ENCODE measurements around the gene VMAC. TPM values are rescaled to one million over a fixed set of nuclear protein-coding genes. Genes with fewer than 3 reads are reported as not detected.

Gene VMAC
- total and polyA plus RNA-seq, 2 of the 8 experiments (the other 6 are each of a cell fraction or from before 2014, with no cell fraction given): 1.3 to 2.2 TPM

- 90% methylated on average over 11 of the region's 11 CpGs; no CpG with 5 or more reads in 1 of the 2 experiments for WGBS, 2 experiments (ENCODE audit: extremely low coverage in 1 of 2, insufficient coverage in 1 of 2, insufficient read length in 1 of 2, insufficient replicate concordance in 2 of 2, low coverage in 1 of 2, low lambda C conversion rate in 2 of 2, missing lambda C conversion rate in 1 of 2)
- no peak overlapping the region for H2BK20ac ChIP-seq (ENCODE audit: low read length)
- no peak overlapping the region for H2BK120ac ChIP-seq (replicated peaks; ENCODE audit: low read depth, low read length)
- H4K91ac ChIP-seq (replicated peaks; ENCODE audit: insufficient read length, low read length): no peak overlapping the region
- no peaks in the 10 kb centered on the region; a peak in 1 of 7 replicates for H3K4me1 ChIP-seq (replicated peaks in 1 of 4; ENCODE audit: control insufficient read depth in 3 of 4, insufficient read depth in 4 of 4, low read length in 3 of 4)
- no peak for FAIRE-seq
- H2AFZ ChIP-seq (ENCODE audit: low read length): no peak overlapping the region
- no peak overlapping the region for H4K5ac ChIP-seq (ENCODE audit: insufficient read length, low read depth, low read length)
- H2AK5ac ChIP-seq (ENCODE audit: low read depth, low read length): no peak overlapping the region
- TF ChIP-seq CHD1 (IDR thresholded peaks at IDR 0.05; ENCODE audit: low read depth, low read length) (no peak), SP2 (IDR thresholded peaks at IDR 0.05; ENCODE audit: low read length) (no peak), GABPA (IDR thresholded peaks at IDR 0.05; ENCODE audit: borderline replicate concordance, insufficient read depth, low read length) (no peak), TAF7 (optimal IDR thresholded peaks at IDR 0.05; ENCODE audit: borderline replicate concordance, low read depth, low read length) (no peak), POLR2AphosphoS5 (IDR thresholded peaks at IDR 0.05; ENCODE audit: low read depth, low read length) (no peak), YY1 (IDR thresholded peaks at IDR 0.05; ENCODE audit: low read depth, low read length) (no peak), E2F6 (IDR thresholded peaks at IDR 0.05) (no peak), BACH1 (IDR thresholded peaks at IDR 0.05; ENCODE audit: low read length) (no peak), ASH2L (IDR thresholded peaks at IDR 0.05; ENCODE audit: low read length) (no peak), TEAD4 (IDR thresholded peaks at IDR 0.05; ENCODE audit: low read depth, low read length) (no peak), RNF2 (IDR thresholded peaks at IDR 0.05; ENCODE audit: borderline replicate concordance, low read depth, low read length, missing control alignments, poor library complexity, severe bottlenecking) (no peak)
- H3K14ac ChIP-seq (ENCODE audit: insufficient read length): no peak overlapping the region
- no peak overlapping the region for H4K8ac ChIP-seq (ENCODE audit: extremely low read depth, insufficient read depth, low read length)
- ChIA-PET CTCF (ENCODE audit: partially characterized antibody) (interaction anchor here (1.2 to 3.0 kb wide), 5 partner anchors 11 to 77 kb away, joined by 3 to 12 read pairs (median 8); no protein-coding TSS in a partner anchor), POLR2A (ENCODE audit: partially characterized antibody) (interaction anchor here (1.0 kb wide), 1 partner anchor 12 kb away, joined by 5 read pairs; no protein-coding TSS in a partner anchor)
- no peak overlapping the region for H3K18ac ChIP-seq (ENCODE audit: extremely low read depth, low read length)
- H3K56ac ChIP-seq (replicated peaks; ENCODE audit: insufficient read length, low read depth, low read length): no peak overlapping the region
- H3K4ac ChIP-seq (replicated peaks; ENCODE audit: insufficient read length, low read depth, low read length): no peak overlapping the region
- no peak overlapping the region for H3K27ac ChIP-seq (ENCODE audit: low read depth, low read length)
- no peak overlapping the region for H2BK15ac ChIP-seq (ENCODE audit: low read length)
- no peak overlapping the region for H3K23ac ChIP-seq (ENCODE audit: insufficient read length)
- H3K79me1 ChIP-seq (ENCODE audit: low read depth, low read length): peaks cover 28% of the 10 kb centered on the region
- peaks cover 26 to 27% of the 10 kb centered on the region in 2 experiments for H4K20me1 ChIP-seq (replicated peaks in 1 of 2; ENCODE audit: control insufficient read depth in 1 of 2, insufficient read depth in 2 of 2, low read length in 2 of 2)
- no peaks in the 10 kb centered on the region for H3K27me3 ChIP-seq (replicated peaks in 1 of 4; ENCODE audit: control insufficient read depth in 3 of 4, extremely low read depth in 1 of 4, insufficient read depth in 3 of 4, low read length in 3 of 4)
- H3K79me2 ChIP-seq (ENCODE audit: control insufficient read depth in 1 of 2, insufficient read depth in 2 of 2, low read length in 2 of 2): peaks cover 0 to 51% of the 10 kb centered on the region in 2 experiments; a peak in 3 of 4 replicates
- no peak overlapping the region for H3K9ac ChIP-seq (replicated peaks in 1 of 4; ENCODE audit: extremely low read depth in 1 of 4, low read depth in 3 of 4, low read length in 3 of 4)
- H3K4me3 ChIP-seq (ENCODE audit: extremely low read depth in 1 of 4, insufficient read depth in 2 of 4, low read depth in 3 of 4, low read length in 4 of 4): no peak overlapping the region
- peaks cover 0 to 30% (median 9%) of the 10 kb centered on the region in 4 experiments; a peak in 5 of 8 replicates for H3K36me3 ChIP-seq (ENCODE audit: control insufficient read depth in 2 of 4, insufficient read depth in 4 of 4, low read length in 3 of 4)
- no peaks in the 10 kb centered on the region for H3K9me3 ChIP-seq (ENCODE audit: insufficient read depth in 2 of 2, low read depth in 1 of 2, low read length in 1 of 2)
- no peak overlapping the region for H2BK12ac ChIP-seq (ENCODE audit: low read depth, low read length)
- H3K23me2 ChIP-seq (ENCODE audit: low read depth, low read length): no peaks in the 10 kb centered on the region
- H2BK5ac ChIP-seq (ENCODE audit: low read depth, low read length): no peak overlapping the region
- no peak overlapping the region for H3K4me2 ChIP-seq (ENCODE audit: insufficient read depth in 1 of 2, low read depth in 2 of 2, low read length in 2 of 2)
- no peak for DNase-seq (ENCODE audit: low read depth in 1 of 2, low spot score in 2 of 2)
Observed at GRCh38 chr19:5941673-5942072, 37.0 kb downstream of the VMAC start.
